DLD1 (cell line): ENCODE results near the gene DARS2.
"Not testable (repeated sequence)": the region's sequence is repeated elsewhere in the genome, so short reads cannot be mapped to it uniquely, and the experiment has no call there.

ENCODE experiments used
- in situ Hi-C: cut with HindIII; loops from 2 replicates; pipeline ENCODE4 v1.10.0; 2017; ENCODE audit warnings: low sequenced_read_pairs

Gene DARS2

GRCh38 chr1:173862146-173862768 lies 37.8 kb downstream of the DARS2 start:
- in situ Hi-C loops = not testable (repeated sequence)

GRCh38 chr1:173862769-173863223 lies 38.3 kb downstream of the DARS2 start:
- in situ Hi-C loops = no loop called here

GRCh38 chr1:173863224-173864161 lies 39.0 kb downstream of the DARS2 start:
- in situ Hi-C loops = no loop called here

- in situ Hi-C loops = no loop called here
Measured at GRCh38 chr1:173864179-173864867, 39.9 kb downstream of the DARS2 start.

GRCh38 chr1:173865468-173866164 lies 41.1 kb downstream of the DARS2 start:
- in situ Hi-C loops = no loop called here

- in situ Hi-C loops = no loop called here
Measured at GRCh38 chr1:173866413-173867115, 42.1 kb downstream of the DARS2 start.

GRCh38 chr1:173867141-173867752 lies 42.8 kb downstream of the DARS2 start:
- in situ Hi-C loops = no loop called here

GRCh38 chr1:173867753-173868265 lies 43.3 kb downstream of the DARS2 start, which contains the start of gene GAS5:
TSS of gene GAS5 (minus strand) at chr1:173867989.
- in situ Hi-C loops = no loop called here

- in situ Hi-C loops = no loop called here
Measured at GRCh38 chr1:173868266-173869020, 44.0 kb downstream of the DARS2 start, which contains the start of gene ZBTB37. TSS of gene ZBTB37 (plus strand) at chr1:173868380. CDS start at chr1:173870226, 1,846 bp downstream.

GRCh38 chr1:173869021-173869359 lies 44.5 kb downstream of the DARS2 start:
- in situ Hi-C loops = no loop called here

- in situ Hi-C loops = no loop called here
Measured at GRCh38 chr1:173870252-173871075, 46.0 kb downstream of the DARS2 start.

- in situ Hi-C loops = no loop called here
Measured at GRCh38 chr1:173871091-173871490, 46.6 kb downstream of the DARS2 start.

GRCh38 chr1:173871500-173871899 lies 47.0 kb downstream of the DARS2 start:
- in situ Hi-C loops = no loop called here

- in situ Hi-C loops = no loop called here
Measured at GRCh38 chr1:173876732-173877131, 52.3 kb downstream of the DARS2 start.

- in situ Hi-C loops = no loop called here
Measured at GRCh38 chr1:173878251-173878650, 53.8 kb downstream of the DARS2 start.

- in situ Hi-C loops = not testable (repeated sequence)
Measured at GRCh38 chr1:173881117-173881516, 56.6 kb downstream of the DARS2 start.

- in situ Hi-C loops = no loop called here
Measured at GRCh38 chr1:173884701-173885100, 60.2 kb downstream of the DARS2 start.
